Upper lobe of right lung (tissue), 1 donor: ENCODE measurements around the gene PF4V1. TPM values are rescaled to one million over a fixed set of nuclear protein-coding genes. Genes with fewer than 3 reads are reported as not detected.

Source experiments
- ATAC-seq: fragments of 200-7000 bp; cut with Tn5 transposase; one replicate; pipeline ENCODE4 v1.9.1; 2020; ENCODE audit warnings: mild to moderate bottlenecking, moderate library complexity
- DNase-seq: peaks from one replicate; pipeline ENCODE4 v3.0.0-alpha.2; 2020
- H3K27ac ChIP-seq: fragments of 200-600 bp; one replicate; pipeline ENCODE4 v1.8.0; 2022
- H3K27me3 ChIP-seq: fragments of 200-600 bp; one replicate; pipeline ENCODE4 v1.8.0; 2022; ENCODE audit warnings: mild to moderate bottlenecking
- H3K36me3 ChIP-seq: fragments of 200-600 bp; one replicate; pipeline ENCODE4 v1.8.0; 2022
- H3K4me1 ChIP-seq: fragments of 200-600 bp; one replicate; pipeline ENCODE4 v1.8.0; 2022
- H3K4me3 ChIP-seq: fragments of 200-600 bp; one replicate; pipeline ENCODE4 v1.8.0; 2022; ENCODE audit warnings: mild to moderate bottlenecking
- H3K9me3 ChIP-seq: fragments of 200-600 bp; one replicate; pipeline ENCODE4 v1.8.0; 2022
- CTCF ChIP-seq: fragments of 200-600 bp; IDR thresholded peaks from one replicate; pipeline ENCODE4 v1.8.0; 2022; ENCODE audit warnings: antibody characterized with exemption
- intact Hi-C: fragments of 100-400 bp; cut with DNase I; formaldehyde crosslinking; loops from one replicate; pipeline ENCODE4 v1.11.0; 2022
- total RNA-seq: library from RNA; stranded (reverse); fragmentation: NEBNext Ultra II Directional; extraction: Animal tissue kit (Norgen Biotek cat#: 25700); gene quantifications from one replicate; pipeline ENCODE4 v1.2.1, GENCODE V29; 2021
- donor health status: DM: no; HTN: yes; CAD: no; lungs with severe emphysema.

PF4V1 gene
- total RNA-seq, 1 donor from 2014 or later: not detected

GRCh38 chr4:73847526-73848182 lies 5.4 kb upstream of the PF4V1 start:
- no peak overlapping the region for H3K4me3 ChIP-seq
- no peak for TF ChIP-seq CTCF
- H3K27me3 ChIP-seq: no peaks in the 10 kb centered on the region
- H3K27ac ChIP-seq: no peak overlapping the region
- intact Hi-C loops: no loop called here
- H3K4me1 ChIP-seq: no peaks in the 10 kb centered on the region
- DNase-seq (no peak), ATAC-seq (peak; percentile 79)
- no peaks in the 10 kb centered on the region for H3K36me3 ChIP-seq
- H3K9me3 ChIP-seq: no peaks in the 10 kb centered on the region

GRCh38 chr4:73848183-73848777 lies 4.8 kb upstream of the PF4V1 start:
- H3K36me3 ChIP-seq: no peaks in the 10 kb centered on the region
- no peak overlapping the region for H3K4me3 ChIP-seq
- no peaks in the 10 kb centered on the region for H3K4me1 ChIP-seq
- ATAC-seq (no peak), DNase-seq (no peak)
- H3K9me3 ChIP-seq: no peaks in the 10 kb centered on the region
- H3K27me3 ChIP-seq: no peaks in the 10 kb centered on the region
- H3K27ac ChIP-seq: no peak overlapping the region
- no peak for TF ChIP-seq CTCF
- intact Hi-C loops: no loop called here

- Histone ChIP-seq H3K27me3 (no peaks in the 10 kb centered on the region), H3K9me3 (no peaks in the 10 kb centered on the region), H3K4me3 (no peak overlapping the region), H3K27ac (no peak overlapping the region), H3K4me1 (peaks cover 2% of the 10 kb centered on the region), H3K36me3 (no peaks in the 10 kb centered on the region)
- ATAC-seq (no peak), DNase-seq (no peak)
- intact Hi-C loops: no loop called here
- TF ChIP-seq CTCF: no peak
Measured at GRCh38 chr4:73850261-73850970, 2.7 kb upstream of the PF4V1 start.

GRCh38 chr4:73851293-73851692 lies 1.8 kb upstream of the PF4V1 start:
- DNase-seq (no peak), ATAC-seq (no peak)
- no peak overlapping the region for H3K4me3 ChIP-seq
- no peaks in the 10 kb centered on the region for H3K36me3 ChIP-seq
- no peak overlapping the region for H3K27ac ChIP-seq
- intact Hi-C loops: no loop called here
- H3K9me3 ChIP-seq: no peaks in the 10 kb centered on the region
- no peaks in the 10 kb centered on the region for H3K27me3 ChIP-seq
- TF ChIP-seq CTCF: no peak
- peaks cover 10% of the 10 kb centered on the region for H3K4me1 ChIP-seq

GRCh38 chr4:73852771-73853170 lies 325 bp upstream of the PF4V1 start:
- no peak for DNase-seq
- Histone ChIP-seq H3K4me3 (no peak overlapping the region), H3K4me1 (peaks cover 10% of the 10 kb centered on the region), H3K9me3 (no peaks in the 10 kb centered on the region), H3K27ac (no peak overlapping the region), H3K36me3 (no peaks in the 10 kb centered on the region), H3K27me3 (no peaks in the 10 kb centered on the region)
- intact Hi-C loops: no loop called here
- no peak for TF ChIP-seq CTCF
- ATAC-seq: no peak
